Activated CD4-positive, alpha-beta T cell treated with anti-CD3 and anti-CD28 coated beads, Interleukin-2, Interleukin-6, amounts not matched to agents 100 ng/mL and 50 ng/mL, durations not matched to agents 16 hours and 8 hours (primary cell): ENCODE data around the gene MRTFA.
"Not testable (repeated sequence)": the region's sequence is repeated elsewhere in the genome, so short reads cannot be mapped to it uniquely, and the experiment has no call there.

Experiments used
- DNase-seq: peaks from one replicate; pipeline ENCODE4 v3.0.0-alpha.2; 2020

The MRTFA gene

GRCh38 chr22:40625794-40626193, 10.7 kb downstream of the MRTFA start:
- not testable (repeated sequence) for DNase-seq

GRCh38 chr22:40625281-40625680, 11.2 kb downstream of the MRTFA start:
- not testable (repeated sequence) for DNase-seq

- no peak for DNase-seq
Observed at GRCh38 chr22:40624770-40625169, 11.7 kb downstream of the MRTFA start.

- no peak for DNase-seq
Observed at GRCh38 chr22:40621309-40622151, 15.0 kb downstream of the MRTFA start.

- DNase-seq = no peak
Observed at GRCh38 chr22:40620464-40621046, 16.0 kb downstream of the MRTFA start.

GRCh38 chr22:40618400-40618799, 18.1 kb downstream of the MRTFA start:
- no peak for DNase-seq

GRCh38 chr22:40616578-40616977, 19.9 kb downstream of the MRTFA start:
- no peak for DNase-seq

GRCh38 chr22:40613067-40613466, 23.5 kb downstream of the MRTFA start:
- DNase-seq = no peak

- DNase-seq = no peak
Observed at GRCh38 chr22:40612291-40612751, 24.2 kb downstream of the MRTFA start.

- DNase-seq = no peak
Observed at GRCh38 chr22:40611606-40612005, 24.9 kb downstream of the MRTFA start.

GRCh38 chr22:40610329-40610850, 26.1 kb downstream of the MRTFA start:
- DNase-seq = no peak

- no peak for DNase-seq
Observed at GRCh38 chr22:40609216-40609615, 27.3 kb downstream of the MRTFA start.

GRCh38 chr22:40607506-40607905, 29.0 kb downstream of the MRTFA start:
- no peak for DNase-seq

- no peak for DNase-seq
Observed at GRCh38 chr22:40606306-40606705, 30.2 kb downstream of the MRTFA start.

GRCh38 chr22:40605761-40606160, 30.8 kb downstream of the MRTFA start:
- no peak for DNase-seq

- DNase-seq = no peak
Observed at GRCh38 chr22:40603088-40603605, 33.4 kb downstream of the MRTFA start.

- DNase-seq = no peak
Observed at GRCh38 chr22:40602231-40602630, 34.3 kb downstream of the MRTFA start.

GRCh38 chr22:40599731-40600130, 36.8 kb downstream of the MRTFA start:
- no peak for DNase-seq

GRCh38 chr22:40598712-40599111, 37.8 kb downstream of the MRTFA start:
- DNase-seq = not testable (repeated sequence)

GRCh38 chr22:40597526-40598430, 38.7 kb downstream of the MRTFA start:
- DNase-seq = no peak

GRCh38 chr22:40595497-40596234, 40.9 kb downstream of the MRTFA start:
- DNase-seq = no peak

GRCh38 chr22:40594924-40595323, 41.6 kb downstream of the MRTFA start:
- no peak for DNase-seq
